NCI-H524 (cell line): ENCODE data around the gene GAN.

Source experiments
- DNase-seq, 2 experiments: peaks; one replicate each; lab custom pipeline; 2025; lab: John Stamatoyannopoulos, UW

Gene GAN

DNA sequence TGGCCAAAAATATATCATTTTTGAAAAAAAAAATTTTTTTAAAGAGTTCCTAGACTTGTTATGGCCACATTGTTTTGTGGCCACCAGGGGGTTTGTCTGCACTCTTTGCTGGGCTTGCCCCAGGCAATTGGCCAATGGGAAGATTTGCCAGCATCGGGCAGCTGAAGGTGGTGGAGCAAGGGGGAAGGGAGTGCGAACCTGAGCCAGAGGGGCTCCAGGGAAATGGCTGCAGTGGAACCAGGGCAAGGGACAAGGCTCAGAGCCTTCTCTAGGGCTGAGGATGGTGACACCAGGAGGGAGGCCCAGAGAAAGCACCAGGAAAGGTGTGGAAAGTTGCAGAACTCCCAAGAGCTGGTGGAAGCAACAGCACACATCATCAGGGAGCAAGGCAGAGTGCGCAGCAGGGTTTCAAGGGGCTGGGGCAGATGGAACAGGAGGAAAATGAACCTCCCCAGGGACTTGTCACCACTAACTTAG is 114.3 kb downstream of the GAN start:
- peak; percentile 99 for DNase-seq

GRCh38 chr16:81431554-81432353 is 117.0 kb downstream of the GAN start:
- DNase-seq, result peak in 1 of 2 experiments; percentile 34

- DNase-seq, result peak; percentile 96 to 98
Observed at GRCh38 chr16:81432937-81433557, 118.3 kb downstream of the GAN start.

DNA sequence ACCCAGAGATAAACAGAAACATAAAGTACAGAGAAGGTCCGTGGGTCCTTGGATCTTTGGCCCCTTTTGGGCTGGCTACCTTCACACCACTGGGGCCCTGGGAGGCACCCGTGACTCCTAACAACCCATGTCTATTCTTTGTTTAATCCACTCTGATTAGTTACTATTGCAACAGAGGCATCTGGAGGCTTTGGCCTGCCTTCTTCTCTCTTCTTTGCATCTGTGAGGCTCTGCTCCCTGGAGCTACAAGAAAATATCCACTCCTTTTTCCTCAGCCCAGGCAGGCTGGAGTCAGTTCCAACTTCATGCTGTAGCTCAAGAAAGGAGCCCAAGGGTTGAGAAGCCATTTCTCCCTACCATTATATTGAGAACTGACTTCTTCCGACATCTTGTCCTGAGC is 120.3 kb downstream of the GAN start:
- DNase-seq, result peak in 1 of 2 experiments; percentile 23

DNA sequence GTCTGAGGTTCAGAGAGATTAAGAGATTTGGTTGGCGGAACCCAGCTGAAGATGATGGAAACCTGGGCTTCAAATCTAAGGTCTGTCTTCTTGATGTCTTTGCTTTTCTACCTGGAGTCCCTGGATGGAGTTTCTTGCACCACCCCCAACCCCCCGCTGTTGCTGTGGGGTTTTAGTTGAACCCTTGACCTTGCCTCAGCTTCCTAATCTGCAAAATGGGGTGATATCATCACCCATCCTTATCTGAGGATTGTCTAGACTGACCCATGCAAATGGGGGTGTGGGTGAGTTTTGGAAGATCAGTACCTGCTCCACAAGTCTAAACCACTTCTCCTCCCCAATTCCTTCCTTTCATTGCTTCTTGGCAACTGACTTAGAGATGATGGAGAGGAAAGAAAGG is 120.8 kb downstream of the GAN start:
- DNase-seq, result no peak

DNA sequence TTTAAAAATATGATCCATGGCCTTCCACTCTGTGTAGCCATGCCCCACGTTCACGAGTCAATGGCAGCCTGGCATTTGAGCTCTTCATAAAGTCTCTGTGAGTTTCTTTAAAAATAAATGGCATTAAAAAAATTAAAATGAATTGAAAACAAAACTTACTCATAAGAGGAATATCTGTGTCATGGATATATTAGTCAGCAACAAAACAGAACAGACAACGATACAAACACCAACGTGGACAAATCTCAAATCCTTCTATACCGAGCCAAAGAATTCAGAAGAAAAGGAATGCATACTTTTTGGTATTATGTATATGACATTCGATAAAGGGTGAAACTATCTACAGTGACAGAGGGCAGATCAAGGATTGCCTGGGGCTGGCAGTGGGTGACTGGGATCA is 121.6 kb downstream of the GAN start:
- DNase-seq, result no peak

GRCh38 chr16:81437865-81438264 is 123.1 kb downstream of the GAN start:
- DNase-seq, result no peak
